Stimulated activated CD4-positive, alpha-beta T cell treated with anti-CD3 and anti-CD28 coated beads, Interleukin-12 subunit alpha, Interleukin-12 subunit beta, amount 100 ng/mL, for 24 hours (primary cell): Measurements from ENCODE around the gene TBC1D24.

Source experiments
- DNase-seq, 2 experiments: peaks; one replicate each; pipeline ENCODE4 v3.0.0-alpha.2; 2020; ENCODE audit warnings: low read depth in 2 of 2

Gene TBC1D24

GRCh38 chr16:2482708-2483534 lies 8.0 kb downstream of the TBC1D24 start:
- no peak for DNase-seq

GRCh38 chr16:2483939-2484897 lies 9.3 kb downstream of the TBC1D24 start:
- DNase-seq, result no peak

GRCh38 chr16:2484898-2485508 lies 10.1 kb downstream of the TBC1D24 start:
- DNase-seq, result no peak

DNA sequence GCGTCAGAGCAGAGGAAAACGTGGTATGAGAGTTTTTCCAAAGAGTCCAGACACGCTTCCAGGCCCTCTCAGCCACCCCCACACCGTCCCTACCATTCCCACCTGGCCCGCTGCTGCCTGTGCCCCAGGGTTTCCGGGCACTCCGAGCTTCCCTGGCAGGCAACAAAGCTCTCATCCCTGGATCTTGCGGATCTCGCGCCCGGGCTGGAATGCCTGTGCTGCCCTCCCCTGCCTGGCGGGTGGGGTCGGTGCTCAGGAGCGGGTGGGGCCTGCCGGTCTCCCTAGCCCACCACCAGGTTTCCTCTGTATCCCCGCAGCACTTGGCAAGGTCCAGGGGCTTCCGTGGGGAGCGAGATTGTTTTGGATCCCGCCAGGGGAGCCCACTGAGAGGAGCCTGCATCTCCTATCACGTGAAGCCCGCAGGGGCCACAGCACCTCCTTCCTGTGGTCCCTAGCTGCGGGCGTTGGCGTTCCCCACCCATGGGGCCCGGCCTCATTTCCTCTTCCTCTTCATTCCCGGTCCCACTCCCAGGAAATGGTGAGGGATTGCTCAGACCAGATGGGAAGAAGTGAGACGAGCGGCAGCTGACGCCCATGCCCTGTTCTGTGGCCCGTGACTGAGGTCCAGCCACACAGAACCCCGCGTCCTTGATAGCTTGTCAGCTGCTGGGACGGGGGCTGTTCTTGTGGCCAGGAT lies 11.0 kb downstream of the TBC1D24 start:
- DNase-seq, result no peak

GRCh38 chr16:2486645-2487516 lies 12.0 kb downstream of the TBC1D24 start:
- peak; percentile 50 to 51 for DNase-seq

- no peak for DNase-seq
Measured at GRCh38 chr16:2487517-2487842, 12.6 kb downstream of the TBC1D24 start.

GRCh38 chr16:2487903-2488531 lies 13.1 kb downstream of the TBC1D24 start:
- no peak for DNase-seq

- no peak for DNase-seq
Measured at GRCh38 chr16:2489581-2489980, 14.7 kb downstream of the TBC1D24 start.

DNA sequence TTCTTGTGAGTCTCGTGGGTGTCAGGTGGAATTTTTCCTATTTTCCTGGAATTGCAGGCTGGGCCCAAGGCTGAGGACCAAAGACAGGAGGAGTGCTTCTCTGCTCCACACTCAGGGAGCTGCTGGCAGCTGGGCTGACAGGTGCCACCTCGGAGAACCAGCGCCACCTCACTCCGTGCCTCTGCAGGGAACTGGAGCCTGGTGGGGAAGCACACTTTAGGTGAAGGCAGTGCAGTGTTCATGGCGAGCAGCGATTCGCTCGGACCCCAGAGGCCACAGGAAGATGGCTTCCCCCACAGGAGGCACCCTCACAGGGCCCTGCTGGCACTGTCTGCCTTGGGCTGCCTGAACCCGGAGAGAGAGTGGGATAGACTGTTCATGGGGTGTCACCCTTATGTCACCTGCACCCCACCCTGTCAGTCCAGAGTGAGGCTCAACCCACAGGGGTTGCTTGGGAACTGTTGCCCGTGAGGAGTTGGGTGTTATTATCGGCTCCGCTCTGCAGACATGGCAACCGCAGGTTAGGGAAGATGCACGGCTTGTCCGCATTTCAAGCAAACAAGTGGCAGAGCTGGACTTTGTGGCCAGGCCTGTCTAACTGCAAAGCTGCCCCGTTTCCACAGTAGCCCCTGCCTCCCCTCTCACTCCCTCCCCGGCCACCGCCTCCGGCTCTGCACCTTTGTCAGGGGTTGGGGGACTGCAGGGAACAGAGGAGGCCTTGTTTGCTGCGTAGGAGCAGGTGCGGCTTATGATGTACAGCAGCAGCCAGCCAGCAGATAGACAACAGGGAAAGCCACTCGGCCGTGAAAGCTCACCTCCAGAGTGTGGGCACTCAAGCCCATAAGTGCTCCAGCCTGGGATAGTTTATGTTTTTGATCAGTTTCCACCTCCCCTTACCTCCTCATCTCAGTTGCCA lies 15.5 kb downstream of the TBC1D24 start:
- DNase-seq, result no peak

GRCh38 chr16:2492292-2492691 lies 17.4 kb downstream of the TBC1D24 start:
- no peak for DNase-seq

GRCh38 chr16:2493605-2494004 lies 18.7 kb downstream of the TBC1D24 start:
- no peak for DNase-seq

GRCh38 chr16:2494616-2495015 lies 19.7 kb downstream of the TBC1D24 start:
- DNase-seq, result no peak

- DNase-seq, result no peak
Measured at GRCh38 chr16:2495041-2495440, 20.1 kb downstream of the TBC1D24 start.

- no peak for DNase-seq
Measured at GRCh38 chr16:2496223-2497115, 21.5 kb downstream of the TBC1D24 start.

DNA sequence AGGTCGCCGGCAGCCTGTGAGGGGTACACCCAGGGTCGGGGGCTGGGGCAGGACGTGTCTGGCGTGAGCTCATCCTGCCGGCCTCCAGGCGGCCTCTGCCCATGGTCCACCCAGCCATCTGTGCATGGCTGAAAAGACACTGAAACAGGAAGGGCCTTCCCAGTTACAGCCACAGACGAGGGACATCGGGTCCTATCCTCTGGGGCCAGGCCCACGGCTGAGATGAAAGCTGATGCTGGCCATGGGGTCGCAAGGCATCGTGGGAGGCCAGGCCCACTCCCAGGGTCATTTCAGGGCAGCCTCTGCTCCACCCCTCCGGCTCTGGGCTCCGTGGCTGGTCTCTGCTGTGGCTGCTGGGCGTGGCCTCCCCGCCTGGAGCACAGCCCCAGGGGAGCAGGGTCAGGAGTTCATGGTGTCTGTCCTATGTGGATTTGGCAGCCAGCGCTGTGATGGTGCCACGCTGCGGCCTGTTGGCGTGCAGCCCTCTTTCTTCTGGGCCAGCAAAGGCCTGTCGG lies 22.2 kb downstream of the TBC1D24 start:
- no peak for DNase-seq

DNA sequence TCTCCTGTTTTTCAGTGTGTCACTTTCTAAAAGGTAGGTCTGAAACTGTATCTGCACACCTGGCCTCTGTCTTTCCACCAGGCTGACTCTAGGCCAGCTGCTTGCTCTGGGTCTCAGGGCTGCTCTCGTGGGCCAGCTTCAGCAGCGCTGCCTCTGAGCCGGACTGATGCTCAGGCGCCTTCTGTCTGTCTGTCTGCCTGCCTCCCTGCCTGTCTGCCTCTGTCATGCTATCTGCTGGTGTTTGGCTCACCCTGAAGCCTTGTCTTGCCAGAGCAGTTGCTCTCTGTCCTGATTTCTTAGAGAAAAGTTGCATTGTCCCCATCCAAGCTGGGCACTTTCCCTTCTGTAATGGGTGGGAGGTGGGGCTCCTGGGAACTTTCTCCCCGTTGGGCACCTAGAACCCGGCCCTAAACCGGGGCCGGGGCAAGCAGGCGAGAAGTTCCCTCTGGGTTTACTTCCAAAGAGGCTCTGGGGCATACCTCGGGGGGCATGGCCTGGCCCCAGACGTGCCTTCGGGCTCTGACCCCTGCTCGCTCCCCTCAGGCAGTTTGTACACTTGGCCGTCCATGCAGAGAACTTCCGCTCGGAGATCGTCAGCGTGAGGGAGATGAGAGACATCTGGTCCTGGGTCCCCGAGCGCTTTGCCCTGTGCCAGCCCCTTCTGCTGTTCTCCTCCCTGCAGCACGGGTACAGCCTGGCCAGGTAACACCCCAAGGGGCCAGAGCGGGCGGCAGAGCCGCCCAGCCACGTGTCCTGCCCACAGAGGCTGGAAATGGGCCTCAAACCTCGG lies 23.0 kb downstream of the TBC1D24 start:
- no peak for DNase-seq
